Measurements from ENCODE around the gene MAGI2.

Gene MAGI2

GRCh38 chr7:78101076-78101475 lies 1352.4 kb downstream of the MAGI2 start:
- DNase-seq = no peak

DNA sequence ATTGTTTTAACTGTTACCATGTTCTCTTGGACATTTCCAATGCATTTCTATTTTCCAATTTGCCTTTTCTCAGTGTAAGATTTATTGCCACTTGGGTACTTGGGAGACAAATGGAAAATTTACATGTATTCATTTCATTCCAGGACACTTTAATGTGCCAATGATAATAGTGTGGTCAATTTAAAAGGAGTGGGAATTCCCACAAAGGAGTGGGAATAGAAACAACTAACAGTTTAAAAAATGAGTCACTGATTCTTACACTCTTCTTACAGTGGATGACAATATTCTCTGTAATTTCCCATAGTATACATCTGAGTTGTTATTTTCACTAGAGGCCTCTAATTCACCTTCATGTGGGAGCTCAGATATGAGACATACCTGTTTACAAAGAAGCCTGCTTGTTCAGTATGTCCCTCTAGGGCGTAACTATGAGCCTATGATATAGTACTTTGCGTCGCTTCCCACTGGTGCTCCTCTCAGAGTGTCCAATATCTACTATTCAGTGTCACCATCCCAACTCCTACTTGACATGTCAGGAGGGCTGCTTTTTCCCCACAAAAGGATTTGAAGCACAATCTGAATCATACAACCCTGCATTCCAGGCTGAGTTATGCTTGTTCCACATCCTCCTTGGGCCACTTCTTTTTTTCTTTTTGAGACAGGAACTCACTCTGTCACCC lies 1353.6 kb downstream of the MAGI2 start:
- DNase-seq = no peak

DNA sequence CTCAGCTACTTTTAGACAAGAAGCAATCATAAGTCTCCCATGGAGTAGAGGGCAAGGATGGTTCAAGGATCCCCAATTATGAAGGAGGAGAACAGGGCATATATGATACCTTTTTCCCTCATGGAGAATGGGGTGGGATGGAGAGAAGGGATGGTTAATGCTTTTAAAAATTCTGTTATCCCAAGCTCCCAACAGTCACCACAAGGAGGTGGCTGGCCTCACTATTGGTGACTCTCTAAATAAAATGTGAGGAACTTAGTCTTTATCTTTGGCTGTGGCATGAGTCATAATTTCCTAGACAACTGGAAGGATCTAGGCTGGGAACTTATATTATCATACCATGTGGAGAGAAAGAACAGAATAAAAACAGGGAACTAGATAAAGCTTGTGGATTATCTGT lies 1357.9 kb downstream of the MAGI2 start:
- no peak for DNase-seq

DNA sequence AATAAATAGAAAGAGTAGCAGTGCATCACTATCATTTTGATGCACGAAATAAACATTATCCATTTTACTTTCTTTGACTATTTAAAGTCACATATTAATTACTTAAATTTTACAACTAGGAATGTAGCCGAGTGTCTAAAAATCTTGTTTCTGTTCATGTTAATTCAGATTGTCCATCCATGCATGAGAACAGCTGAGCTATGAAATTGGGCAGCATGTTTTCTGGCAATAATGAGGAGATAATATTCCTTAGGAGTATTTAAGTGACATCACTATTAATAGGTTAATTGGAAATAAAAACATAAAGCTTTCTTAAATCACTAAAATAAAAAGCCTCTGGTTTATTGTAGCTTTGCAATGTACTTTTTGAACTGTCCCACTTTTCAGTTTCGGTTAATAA lies 1361.1 kb downstream of the MAGI2 start:
- no peak for DNase-seq

- no peak for DNase-seq
Measured at GRCh38 chr7:78090616-78091015, 1362.9 kb downstream of the MAGI2 start.

DNA sequence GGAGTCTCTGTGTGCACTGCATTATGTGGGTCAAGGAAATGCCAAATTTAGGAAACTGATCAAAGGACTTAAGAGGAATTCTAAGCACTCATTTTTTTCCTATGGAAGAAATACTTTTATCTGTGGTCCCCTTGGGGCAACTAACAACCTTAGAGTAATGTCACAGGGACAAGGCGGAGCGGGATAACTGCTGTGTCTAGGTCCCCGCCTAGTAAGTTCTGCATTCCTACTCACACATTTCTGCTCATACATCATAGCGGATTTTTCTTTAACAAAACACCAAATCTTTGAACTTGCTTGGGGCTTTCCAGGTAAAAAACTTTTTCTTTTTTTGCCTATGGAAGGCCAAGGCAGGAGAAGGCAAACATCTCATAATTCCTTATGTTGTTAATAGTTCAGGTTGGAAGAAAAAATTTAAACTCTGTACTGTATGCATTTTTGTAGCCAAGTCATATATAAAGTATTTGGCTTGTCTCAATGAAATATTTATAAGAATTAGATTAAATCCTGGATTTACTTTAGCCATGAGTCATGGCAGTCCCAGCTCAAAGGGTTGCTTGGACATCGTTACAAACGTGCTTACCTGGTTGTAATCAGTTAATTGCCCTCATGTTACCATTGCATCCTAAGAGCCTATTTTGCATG lies 1369.9 kb downstream of the MAGI2 start:
- DNase-seq = no peak

DNA sequence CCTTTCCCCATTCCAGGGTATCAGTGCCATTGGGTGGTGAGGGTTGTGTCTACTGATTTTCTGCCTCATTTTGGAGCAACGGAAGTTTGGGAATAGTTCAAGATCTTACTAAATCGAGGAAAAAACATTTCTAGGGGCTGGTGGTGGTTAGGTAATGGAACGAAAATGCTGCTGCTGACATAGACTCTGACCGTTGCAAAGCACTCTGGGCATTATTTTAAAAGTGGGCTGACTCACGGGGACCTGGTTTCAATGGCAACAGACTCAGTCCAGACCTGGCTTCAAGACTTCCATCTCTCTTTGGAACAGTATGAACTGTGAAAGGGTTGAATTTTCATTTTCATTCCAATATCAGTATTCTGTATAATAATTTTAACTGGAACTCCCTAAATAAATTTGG lies 1370.9 kb downstream of the MAGI2 start:
- DNase-seq = no peak

GRCh38 chr7:78081888-78082287 lies 1371.6 kb downstream of the MAGI2 start:
- no peak for DNase-seq

DNA sequence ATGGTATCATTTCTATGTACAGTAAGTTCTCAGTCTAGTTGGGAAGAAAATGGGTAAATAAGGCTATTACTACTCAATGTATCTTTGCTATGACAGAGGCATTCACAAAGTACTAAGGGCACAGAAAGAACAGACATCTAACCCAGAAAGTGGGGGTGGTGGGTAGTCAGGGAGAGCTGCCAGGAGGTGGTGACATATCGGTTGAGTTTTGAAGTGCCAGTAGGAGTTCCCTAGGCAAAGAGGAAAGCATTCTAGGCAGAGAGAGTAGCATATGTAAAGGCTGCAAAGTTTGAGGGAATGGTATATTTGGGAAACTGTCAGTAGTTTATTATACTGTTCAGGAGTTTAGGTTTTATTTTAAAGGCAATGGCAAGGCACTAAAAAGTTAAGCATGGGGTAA lies 1372.1 kb downstream of the MAGI2 start:
- DNase-seq = no peak

DNA sequence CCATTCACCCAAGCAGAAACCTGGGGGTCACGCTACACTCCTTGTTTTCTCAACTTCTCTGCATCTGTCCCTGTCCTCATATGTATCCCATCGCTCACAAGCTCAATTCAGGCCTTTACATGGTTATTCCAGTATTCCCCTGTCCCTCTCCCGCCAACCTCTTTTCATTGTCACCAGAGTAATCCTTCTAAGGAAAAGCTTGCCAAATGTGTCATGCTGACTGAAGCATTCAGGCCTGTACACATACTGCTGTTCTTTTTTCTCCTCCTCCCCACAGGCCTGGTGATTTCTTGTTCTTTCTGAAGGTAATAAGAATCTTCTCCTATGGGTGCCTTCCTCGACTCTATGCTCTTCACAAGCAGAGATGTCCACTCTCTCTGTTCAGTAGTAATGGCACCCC lies 1372.7 kb downstream of the MAGI2 start:
- DNase-seq = no peak

DNA sequence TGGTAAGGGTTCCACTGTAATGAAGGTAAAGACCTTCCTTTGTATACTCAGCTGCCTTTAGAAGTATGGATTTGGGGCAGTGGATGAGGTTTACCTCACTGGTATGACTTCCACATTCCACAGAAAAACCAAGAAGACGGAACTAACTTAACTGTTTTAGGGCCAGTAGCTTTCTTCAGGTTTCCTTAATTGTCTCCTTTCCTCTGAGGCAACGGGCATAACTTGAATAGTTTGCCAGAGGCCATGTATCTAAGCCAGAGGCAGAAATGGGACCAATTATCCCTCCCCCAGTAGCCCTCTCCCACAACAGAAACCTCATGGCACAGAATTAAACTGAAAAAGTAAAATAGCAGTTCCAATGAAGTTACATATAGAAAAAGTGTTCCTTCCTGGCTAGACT lies 1373.2 kb downstream of the MAGI2 start:
- DNase-seq = no peak

- DNase-seq = no peak
Measured at GRCh38 chr7:78074713-78075112, 1378.8 kb downstream of the MAGI2 start.

- peak; percentile 41 for DNase-seq
Measured at GRCh38 chr7:78073609-78074382, 1379.7 kb downstream of the MAGI2 start.

GRCh38 chr7:78072201-78072590 lies 1381.3 kb downstream of the MAGI2 start:
- no peak for DNase-seq

- no peak for DNase-seq
Measured at GRCh38 chr7:78071491-78072200, 1381.8 kb downstream of the MAGI2 start.

DNA sequence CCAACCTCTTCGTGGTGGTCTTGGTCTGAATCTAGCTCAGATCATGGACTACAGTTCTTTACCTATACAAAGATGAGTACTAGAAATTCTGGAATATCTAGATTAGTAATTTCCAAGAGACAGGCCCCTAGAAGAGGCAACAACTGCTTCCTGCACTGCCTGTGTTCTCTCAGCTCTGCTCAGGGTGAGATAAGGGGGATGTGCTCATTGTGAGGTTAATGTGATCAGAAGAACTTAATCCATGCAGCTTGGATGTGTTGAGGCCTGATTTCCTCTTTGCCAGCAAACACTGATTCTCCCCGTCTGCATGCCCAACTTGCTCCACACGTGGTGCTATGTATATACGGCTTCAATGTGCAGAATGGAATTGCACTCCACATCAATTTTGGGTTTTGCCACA lies 1386.9 kb downstream of the MAGI2 start:
- no peak for DNase-seq

- no peak for DNase-seq
Measured at GRCh38 chr7:78063758-78064157, 1389.7 kb downstream of the MAGI2 start.

GRCh38 chr7:78062214-78062613 lies 1391.3 kb downstream of the MAGI2 start:
- DNase-seq = peak; percentile 22

DNA sequence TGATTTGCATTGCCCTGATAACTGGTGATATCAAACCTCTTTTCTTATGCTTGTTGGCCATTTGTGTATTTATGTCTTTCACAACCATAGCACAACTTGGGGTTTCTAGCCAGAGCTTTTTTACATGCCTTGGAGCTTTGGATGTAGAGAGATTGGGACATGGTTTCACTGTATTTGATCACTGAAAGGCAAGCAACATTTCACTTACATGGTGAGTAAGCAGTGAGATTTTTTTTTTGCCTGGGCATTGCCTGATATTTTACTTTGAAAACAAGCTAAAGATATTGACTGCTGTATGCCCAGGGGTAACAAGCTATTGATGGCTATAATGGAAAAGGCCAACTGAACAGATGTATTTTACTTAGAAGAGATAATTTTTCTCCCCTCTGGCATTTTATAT lies 1395.9 kb downstream of the MAGI2 start:
- DNase-seq = no peak

DNA sequence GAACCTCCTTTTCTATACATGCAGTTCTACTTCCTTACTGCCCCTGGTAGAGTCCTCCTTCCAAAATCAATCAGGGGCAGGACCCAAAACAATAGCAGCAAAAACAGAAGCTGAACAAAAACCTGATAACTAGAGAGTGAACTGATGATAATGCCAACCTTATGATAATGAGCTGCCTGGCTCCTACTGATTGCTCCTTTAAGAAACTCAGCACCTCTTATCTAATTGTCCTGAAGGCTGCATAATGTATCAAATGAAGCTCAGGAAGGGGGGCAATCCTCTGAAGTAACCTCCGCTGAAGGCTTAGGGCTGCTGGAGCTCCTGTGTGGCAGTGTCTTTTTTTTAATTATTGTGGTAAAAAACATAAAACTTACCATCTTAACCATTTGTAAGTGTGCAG lies 1397.9 kb downstream of the MAGI2 start:
- DNase-seq = no peak

DNA sequence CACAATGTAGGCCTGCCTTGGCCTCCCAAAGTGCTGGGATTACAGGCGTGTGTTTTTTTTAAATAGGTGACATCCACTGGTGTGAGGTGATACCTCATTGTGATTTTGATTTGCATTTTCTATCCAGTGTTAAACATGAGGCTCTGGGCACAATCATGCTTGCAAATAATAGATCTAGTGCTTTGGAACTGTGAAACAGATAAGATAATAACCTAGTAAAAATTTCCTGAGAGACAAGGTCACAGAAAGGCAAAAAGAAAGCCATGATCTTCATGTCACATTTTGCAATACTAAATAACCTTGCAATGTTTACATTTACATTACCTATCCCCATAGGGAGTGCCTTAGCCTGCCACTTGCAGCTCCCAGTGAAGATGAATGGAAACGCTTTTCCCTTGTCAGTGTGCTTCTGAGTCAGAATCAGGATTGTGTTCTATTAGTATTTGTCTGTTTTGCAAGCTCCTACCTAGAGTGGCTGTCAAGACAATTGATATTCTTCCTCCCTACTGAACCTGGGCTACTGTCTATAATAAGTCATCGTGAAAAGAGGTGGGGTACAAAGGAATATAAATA lies 1398.4 kb downstream of the MAGI2 start:
- no peak for DNase-seq

DNA sequence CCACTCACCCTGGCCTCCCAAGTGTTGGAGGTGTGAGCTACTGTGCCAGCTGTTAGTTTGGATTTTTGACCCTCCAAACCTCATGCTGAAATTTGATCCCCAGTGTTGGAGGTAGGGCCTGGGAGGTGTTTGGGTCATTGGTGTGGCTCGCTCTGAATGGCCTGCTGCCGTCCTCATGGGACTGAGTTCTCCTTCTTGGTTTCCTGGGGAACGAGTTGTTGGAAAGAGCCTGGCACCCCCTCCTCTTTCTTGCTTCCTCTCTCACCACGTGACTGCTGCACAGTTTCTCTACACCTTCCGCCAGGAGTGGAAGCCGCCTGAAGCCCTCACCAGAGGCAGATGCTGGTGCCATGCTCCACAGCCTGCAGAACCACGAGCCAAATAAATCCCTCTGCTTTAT lies 1401.4 kb downstream of the MAGI2 start:
- DNase-seq = no peak

- DNase-seq = no peak
Measured at GRCh38 chr7:78047800-78048199, 1405.7 kb downstream of the MAGI2 start.
